OCI-LY1 (cell line): Measurements from ENCODE around the gene GSX1.

Experiments used
- CTCF ChIP-seq: fragments of 200-600 bp; sonication (generic), shearing (Covaris generic); IDR thresholded peaks from 2 replicates; pipeline ENCODE4 v1.5.1; 2017; ENCODE audit warnings: mild to moderate bottlenecking, antibody characterized with exemption, low read length, moderate library complexity, mixed read lengths
- EZH2 ChIP-seq: fragments of 200-600 bp; sonication (generic), shearing (Covaris generic); IDR thresholded peaks from 2 replicates; pipeline ENCODE4 v1.8.0; 2017; ENCODE audit warnings: borderline replicate concordance, mixed run types, mild to moderate bottlenecking, antibody characterized with exemption, low read length, moderate library complexity, mixed read lengths

- TF ChIP-seq CTCF (no peak), EZH2 (no peak)
Observed at GRCh38 chr13:27810461-27810860, 18.2 kb downstream of the GSX1 start.
